GM12891 (cell line): ENCODE data around the gene PLXND1.

Experiments
- PAX5 ChIP-seq: IDR thresholded peaks from 2 replicates; pipeline ENCODE4 v1.6.1; 2011; ENCODE audit warnings: low read length, moderate library complexity, mild to moderate bottlenecking; ENCODE audit not compliant: insufficient read depth, severe bottlenecking
- POLR2A ChIP-seq: IDR thresholded peaks from 2 replicates; pipeline ENCODE4 v1.6.1; 2011; ENCODE audit warnings: low read depth, low read length, control low read depth
- POLR2AphosphoS5 ChIP-seq: IDR thresholded peaks from 2 replicates; pipeline ENCODE4 v1.6.1; 2011; ENCODE audit warnings: low read depth, low read length, control low read depth
- SPI1 ChIP-seq: IDR thresholded peaks from 2 replicates; pipeline ENCODE4 v1.6.1; 2011; ENCODE audit warnings: low read depth, low read length, control low read depth
- TAF1 ChIP-seq: IDR thresholded peaks from 2 replicates; pipeline ENCODE4 v1.6.1; 2011; ENCODE audit warnings: low read depth, low read length, control low read depth

DNA sequence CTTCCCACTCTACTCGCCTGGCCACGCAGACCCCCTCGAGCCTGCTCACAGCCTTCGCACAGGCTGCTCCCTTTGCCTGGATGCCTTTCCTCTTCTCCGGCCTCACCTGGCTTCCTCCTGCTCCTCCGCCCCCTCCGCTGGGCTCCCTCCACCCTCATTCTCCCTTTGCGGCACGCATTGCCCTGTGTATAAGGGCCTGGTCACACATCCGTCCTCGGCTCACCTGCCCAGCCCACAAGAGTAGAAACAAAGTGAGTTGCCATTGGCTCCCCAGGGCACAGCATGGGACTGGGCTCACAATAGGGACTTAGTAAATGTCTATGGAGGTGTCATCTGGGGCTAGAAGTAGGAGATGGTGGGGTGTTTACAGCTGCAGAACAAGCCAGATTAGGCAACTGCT lies 4.2 kb downstream of the PLXND1 start:
- no peak for TF ChIP-seq TAF1
- TF ChIP-seq POLR2AphosphoS5, result no peak
- no peak for TF ChIP-seq POLR2A
- TF ChIP-seq SPI1, result no peak
- no peak for TF ChIP-seq PAX5
